K562 (cell line): ENCODE measurements around the gene MYEF2. TPM values are rescaled to one million over a fixed set of nuclear protein-coding genes. Genes with fewer than 3 reads are reported as not detected.

Experiments
- ATAC-seq: fragments of 200-7000 bp; cut with Tn5 transposase; 3 replicates; pipeline ENCODE4 v1.9.1; 2020; ENCODE audit warnings: moderate library complexity
- BruUV-seq: library from RNA; stranded (reverse); fragments of 400-500 nt; replicated peaks from 2 replicates; lab custom pipeline; 2021; lab: Mats Ljungman, UMichigan
- CTCF ChIA-PET: fragments of 300-600 bp; formaldehyde crosslinking; extraction: SDS; loops from one replicate; lab custom pipeline; 2021; ENCODE audit warnings: low intra/inter-chr PET ratio; lab: Yijun Ruan, JAX
- POLR2A ChIA-PET: fragments of 300-600, 350-650 bp; sonication (Branson Sonifier 250); formaldehyde crosslinking; extraction: SDS; loops from one replicate; lab custom pipeline; 2021; ENCODE audit warnings: antibody characterized with exemption, inconsistent platforms; lab: Yijun Ruan, JAX
- DNase-seq, 4 experiments: peaks; one replicate each; pipeline versions ENCODE4 v3.0.0 to v3.0.0-alpha.2; 2011 to 2018; ENCODE audit warnings: low spot score in 3 of 4, mixed read lengths in 3 of 4; ENCODE audit errors: extremely low read depth in 1 of 4
- FAIRE-seq: peaks from 2 replicates; lab custom pipeline; 2011; peaks lifted over from hg19 to GRCh38; lab: Jason Lieb, UNC
- H2AFZ ChIP-seq: 2 replicates; pipeline ENCODE4 v1.6.0; 2011; ENCODE audit warnings: low read depth, low read length, control low read depth, inconsistent platforms
- H3K27ac ChIP-seq: fragments of 200-600 bp; 3 replicates; pipeline ENCODE4 v1.8.0; 2011; ENCODE audit warnings: low read depth, mild to moderate bottlenecking, control low read depth, inconsistent platforms, low read length, moderate library complexity, mixed read lengths; ENCODE audit errors: extremely low read depth
- H3K27me3 ChIP-seq, 2 experiments: fragments of 300-600 bp in 1 of 2; 2 replicates in 1 of 2; 3 replicates in 1 of 2; pipeline versions ENCODE4 v1.6.0 to v1.8.0; 2011; ENCODE audit warnings: inconsistent platforms in 2 of 2, low read length in 2 of 2, mild to moderate bottlenecking in 1 of 2, mixed read lengths in 1 of 2, moderate library complexity in 1 of 2; ENCODE audit not compliant: control insufficient read depth in 2 of 2, insufficient read depth in 2 of 2
- H3K36me3 ChIP-seq: fragments of 300-600 bp; 3 replicates; pipeline ENCODE4 v1.8.0; 2011; ENCODE audit warnings: mild to moderate bottlenecking, low read length, inconsistent platforms; ENCODE audit not compliant: control insufficient read depth, insufficient read depth
- H3K4me1 ChIP-seq, 2 experiments: fragments of 200-600 bp in 1 of 2; replicated peaks in 1 of 2; 2 replicates in 1 of 2; 3 replicates in 1 of 2; pipeline versions ENCODE4 v1.5.1 to v1.8.0; 2011; ENCODE audit warnings: inconsistent platforms in 2 of 2, low read length in 2 of 2, mild to moderate bottlenecking in 1 of 2, mixed read lengths in 1 of 2, moderate library complexity in 1 of 2; ENCODE audit not compliant: control insufficient read depth in 2 of 2, insufficient read depth in 2 of 2
- H3K4me2 ChIP-seq: 2 replicates; pipeline ENCODE4 v1.6.1; 2011; ENCODE audit warnings: low read length, control low read depth, inconsistent platforms, mixed read lengths; ENCODE audit not compliant: insufficient read depth
- H3K4me3 ChIP-seq: fragments of 200-600 bp; sonication (generic), shearing (Covaris generic); 2 replicates; pipeline ENCODE4 v1.5.1; 2016; ENCODE audit warnings: control low read depth, inconsistent platforms
- H3K79me2 ChIP-seq: fragments of 200-600 bp; 3 replicates; pipeline ENCODE4 v1.8.0; 2011; ENCODE audit warnings: low read length, inconsistent platforms; ENCODE audit not compliant: control insufficient read depth, insufficient read depth
- H3K9ac ChIP-seq, 2 experiments: 2 replicates each; pipeline versions ENCODE4 v1.6.0 to v1.6.1; 2011; ENCODE audit warnings: low read depth in 2 of 2, low read length in 2 of 2, control low read depth in 1 of 2, inconsistent platforms in 1 of 2, mild to moderate bottlenecking in 1 of 2, mixed read lengths in 1 of 2; ENCODE audit not compliant: insufficient read depth in 1 of 2
- H3K9me1 ChIP-seq: one replicate; pipeline ENCODE4 v1.6.0; 2011; ENCODE audit warnings: inconsistent platforms, mild to moderate bottlenecking, low read length, moderate library complexity; ENCODE audit not compliant: control insufficient read depth, insufficient read depth
- H3K9me3 ChIP-seq: replicated peaks from 2 replicates; pipeline ENCODE4 v1.5.1; 2011; ENCODE audit warnings: low read depth, low read length, inconsistent platforms; ENCODE audit not compliant: control insufficient read depth, insufficient read depth
- H4K20me1 ChIP-seq: replicated peaks from 2 replicates; pipeline ENCODE4 v1.6.1; 2011; ENCODE audit warnings: low read length, inconsistent platforms, mixed read lengths; ENCODE audit not compliant: control insufficient read depth, insufficient read depth
- EP300 ChIP-seq: IDR thresholded peaks from 2 replicates; pipeline ENCODE4 v1.6.1; 2012; ENCODE audit warnings: low read length, improper control_type of control experiment
- MTA3 ChIP-seq: fragments of 450-650 bp; formaldehyde crosslinking; IDR thresholded peaks from 2 replicates; pipeline ENCODE4 v1.6.1; 2017; ENCODE audit warnings: mild to moderate bottlenecking, borderline replicate concordance
- RBM14 ChIP-seq: fragments of 200-400 bp; formaldehyde crosslinking; IDR thresholded peaks from 2 replicates; pipeline ENCODE4 v1.6.1; 2018; ENCODE audit warnings: low read depth, mild to moderate bottlenecking, low read length, moderate library complexity, borderline replicate concordance; ENCODE audit not compliant: insufficient read depth
- RERE ChIP-seq: sonication (generic); formaldehyde crosslinking; IDR thresholded peaks from 2 replicates; pipeline ENCODE4 v1.8.0; 2023; ENCODE audit warnings: missing genetic modification reagents, mild to moderate bottlenecking, borderline replicate concordance
- SNIP1 ChIP-seq: fragments of 450-650 bp; IDR thresholded peaks from 2 replicates; pipeline ENCODE4 v1.7.1; 2017; ENCODE audit warnings: low read depth, mild to moderate bottlenecking
- TBL1XR1 ChIP-seq, 2 experiments: IDR thresholded peaks; 2 replicates each; pipeline ENCODE4 v1.6.1; 2012; ENCODE audit warnings: improper control_type of control experiment in 2 of 2, low read length in 2 of 2, mild to moderate bottlenecking in 1 of 2
- UBTF ChIP-seq, 2 experiments: IDR thresholded peaks; 2 replicates each; pipeline ENCODE4 v1.6.1; 2012; ENCODE audit warnings: improper control_type of control experiment in 2 of 2, low read depth in 2 of 2, low read length in 2 of 2, borderline replicate concordance in 1 of 2
- ZNF384 ChIP-seq: IDR thresholded peaks from 2 replicates; pipeline ENCODE4 v1.6.1; 2012; ENCODE audit warnings: low read depth, low read length, improper control_type of control experiment
- ZNF586 ChIP-seq: fragments of 450-650 bp; formaldehyde crosslinking; conservative IDR thresholded peaks from 2 replicates; pipeline ENCODE4 v1.4.0; 2020; ENCODE audit warnings: mild to moderate bottlenecking, moderate library complexity
- ZSCAN29 ChIP-seq: fragments of 450-650 bp; IDR thresholded peaks from 2 replicates; pipeline ENCODE4 v1.6.1; 2017
- WGBS: fragments of 100-300 bp; shearing (Covaris generic); methylation state at CpG from one replicate; pipeline ENCODE4 v1.1.6; 2016; ENCODE audit warnings: low coverage, mixed read lengths; ENCODE audit not compliant: insufficient coverage; ENCODE audit errors: missing lambda C conversion rate; 5-methylcytosine and 5-hydroxymethylcytosine counted together
- in situ Hi-C: fragments of 300-500 bp; cut with MboI; formaldehyde crosslinking; loops from 4 replicates; pipeline ENCODE4 v1.15.0; 2018; ENCODE audit warnings: inconsistent platforms, mixed read lengths
- intact Hi-C: fragments of 100-400 bp; cut with micrococcal nuclease; formaldehyde crosslinking; loops from 2 replicates; pipeline ENCODE4 v1.14.2; 2022
- polyA plus RNA-seq, 8 experiments: library from polyadenylated mRNA; depleted of rRNA in 4 of 8; stranded (reverse) in 5 of 8; unstranded in 3 of 8; fragments of >200 nt; fragmentation: Nextera tagmentation in 2 of 8; fragmentation: Illumina TruSeq in 1 of 8; extraction: Ambion mirVana in 2 of 8; extraction: Trizol in 1 of 8; gene quantifications; 2 replicates each; pipeline versions ENCODE4 v1.2.1 to v1.2.3, GENCODE V29; 2011 to 2014; ENCODE audit warnings: inconsistent platforms in 1 of 8, missing spikeins in 1 of 8
- total RNA-seq, 7 experiments: library from RNA; depleted of rRNA in 6 of 7; stranded (reverse); fragments of >200 nt in 6 of 7; fragmentation: Illumina TruSeq in 2 of 7; extraction: Trizol in 2 of 7; gene quantifications; 2 replicates each; pipeline versions ENCODE4 v1.2.1 to v1.2.3, GENCODE V29; 2011 to 2021; ENCODE audit warnings: low replicate concordance in 1 of 7
- TF ChIP-seq, protein P1 (sequence below): fragments of 450-650 bp; formaldehyde crosslinking; IDR thresholded peaks from 2 replicates; pipeline ENCODE4 v1.4.0; 2020; ENCODE audit warnings: mild to moderate bottlenecking, moderate library complexity

MYEF2 gene
- total and polyA plus RNA-seq, 9 of the 15 experiments (the other 6 are each of a cell fraction or from before 2014, with no cell fraction given) = 0.03 to 0.82 (median 0.19) TPM

DNA sequence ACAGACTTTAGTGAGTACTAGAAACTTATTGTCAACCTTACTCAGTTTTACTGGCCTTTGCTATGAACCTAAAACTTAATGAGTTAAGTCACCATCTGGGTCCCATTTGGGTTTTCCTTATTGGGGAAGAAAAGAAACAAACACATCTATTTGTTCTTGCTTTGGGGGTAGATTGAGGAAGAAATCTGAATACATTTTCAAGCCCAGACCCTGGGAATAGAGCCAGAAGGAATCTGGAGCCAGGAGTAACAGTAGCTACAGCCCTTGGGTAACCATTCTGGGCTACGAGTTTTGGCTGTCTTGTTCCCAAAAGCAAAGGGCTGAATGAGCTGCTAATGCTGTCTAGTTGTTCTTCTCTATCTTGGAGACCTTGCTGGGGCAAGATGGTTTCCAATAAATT is 44.5 kb upstream of the MYEF2 start (continued):
- TF ChIP-seq UBTF (IDR thresholded peaks at IDR 0.05; ENCODE audit: borderline replicate concordance in 1 of 2, low read depth in 2 of 2, low read length in 2 of 2) (no peak), TBL1XR1 (IDR thresholded peaks at IDR 0.05; ENCODE audit: low read length in 2 of 2) (no peak), ZNF384 (no peak)

GRCh38 chr15:48221885-48222284 is 43.8 kb upstream of the MYEF2 start:
- no peaks in the 10 kb centered on the region for H4K20me1 ChIP-seq
- POLR2A ChIA-PET = no interaction called here
- H2AFZ ChIP-seq = no peak overlapping the region
- TF ChIP-seq SNIP1 = no peak
- no peak for TF ChIP-seq ZNF586 (CRISPR knock-in tag)
- no peak for TF ChIP-seq RERE
- no peak for TF ChIP-seq EP300
- no peak for TF ChIP-seq MTA3
- TF ChIP-seq RBM14 = no peak
- TF ChIP-seq ZSCAN29 = no peak
- TF ChIP-seq, protein P1, sequence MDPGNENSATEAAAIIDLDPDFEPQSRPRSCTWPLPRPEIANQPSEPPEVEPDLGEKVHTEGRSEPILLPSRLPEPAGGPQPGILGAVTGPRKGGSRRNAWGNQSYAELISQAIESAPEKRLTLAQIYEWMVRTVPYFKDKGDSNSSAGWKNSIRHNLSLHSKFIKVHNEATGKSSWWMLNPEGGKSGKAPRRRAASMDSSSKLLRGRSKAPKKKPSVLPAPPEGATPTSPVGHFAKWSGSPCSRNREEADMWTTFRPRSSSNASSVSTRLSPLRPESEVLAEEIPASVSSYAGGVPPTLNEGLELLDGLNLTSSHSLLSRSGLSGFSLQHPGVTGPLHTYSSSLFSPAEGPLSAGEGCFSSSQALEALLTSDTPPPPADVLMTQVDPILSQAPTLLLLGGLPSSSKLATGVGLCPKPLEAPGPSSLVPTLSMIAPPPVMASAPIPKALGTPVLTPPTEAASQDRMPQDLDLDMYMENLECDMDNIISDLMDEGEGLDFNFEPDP (CRISPR knock-in tag) = no peak
- H3K27ac ChIP-seq = no peak overlapping the region
- no peaks in the 10 kb centered on the region for H3K9me3 ChIP-seq
- no peak for FAIRE-seq
- no peaks in the 10 kb centered on the region for H3K27me3 ChIP-seq
- H3K4me1 ChIP-seq = no peaks in the 10 kb centered on the region
- DNase-seq = no peak
- no peak for ATAC-seq
- H3K36me3 ChIP-seq = no peaks in the 10 kb centered on the region
- no peak overlapping the region for H3K4me2 ChIP-seq
- WGBS = 2% methylated on average over 4 of the region's 4 CpGs
- H3K9me1 ChIP-seq = no peaks in the 10 kb centered on the region
- no peak overlapping the region for H3K4me3 ChIP-seq
- CTCF ChIA-PET = no interaction called here
- no peak overlapping the region for H3K9ac ChIP-seq
- intact Hi-C loops = no loop called here
- in situ Hi-C loops = no loop called here
- BruUV-seq = no TSS peak
- no peaks in the 10 kb centered on the region for H3K79me2 ChIP-seq
